HCT116 (cell line): ENCODE data around the gene ADGRB2.

Experiments used
- EZH2phosphoT487 ChIP-seq: fragments of 200-600 bp; IDR thresholded peaks from 2 replicates; pipeline ENCODE4 v1.6.1; 2018; ENCODE audit warnings: antibody characterized with exemption, borderline replicate concordance
- POLR2A ChIP-seq: IDR thresholded peaks from 2 replicates; pipeline ENCODE4 v1.7.0; 2011; ENCODE audit warnings: borderline replicate concordance; ENCODE audit not compliant: insufficient read depth, insufficient read length; ENCODE audit errors: extremely low read depth
- POLR2AphosphoS5 ChIP-seq: IDR thresholded peaks from 2 replicates; pipeline ENCODE4 v1.6.1; 2011; ENCODE audit warnings: mild to moderate bottlenecking, low read depth, low read length, moderate library complexity
- RAD21 ChIP-seq: IDR thresholded peaks from 2 replicates; pipeline ENCODE4 v1.6.1; 2012; ENCODE audit warnings: low read depth, mild to moderate bottlenecking
- TF ChIP-seq, protein P1 (sequence below), 3 experiments: fragments of 200-600 bp in 1 of 3; sonication (generic) in 1 of 3; IDR thresholded peaks in 2 of 3; conservative IDR thresholded peaks in 1 of 3; 2 replicates each; pipeline ENCODE4 v1.5.1; 2012 to 2017; ENCODE audit warnings: low read depth in 2 of 3, low read length in 2 of 3, antibody characterized with exemption in 1 of 3, borderline replicate concordance in 1 of 3, control low read depth in 1 of 3, mild to moderate bottlenecking in 1 of 3, mixed read lengths in 1 of 3, mixed run types in 1 of 3, moderate library complexity in 1 of 3; ENCODE audit not compliant: insufficient read depth in 1 of 3
- TF ChIP-seq, protein P2 (sequence below): IDR thresholded peaks from 2 replicates; pipeline ENCODE4 v1.6.1; 2011; ENCODE audit warnings: mild to moderate bottlenecking, low read length, moderate library complexity; ENCODE audit not compliant: insufficient replicate concordance; ENCODE audit errors: extremely low read depth

DNA sequence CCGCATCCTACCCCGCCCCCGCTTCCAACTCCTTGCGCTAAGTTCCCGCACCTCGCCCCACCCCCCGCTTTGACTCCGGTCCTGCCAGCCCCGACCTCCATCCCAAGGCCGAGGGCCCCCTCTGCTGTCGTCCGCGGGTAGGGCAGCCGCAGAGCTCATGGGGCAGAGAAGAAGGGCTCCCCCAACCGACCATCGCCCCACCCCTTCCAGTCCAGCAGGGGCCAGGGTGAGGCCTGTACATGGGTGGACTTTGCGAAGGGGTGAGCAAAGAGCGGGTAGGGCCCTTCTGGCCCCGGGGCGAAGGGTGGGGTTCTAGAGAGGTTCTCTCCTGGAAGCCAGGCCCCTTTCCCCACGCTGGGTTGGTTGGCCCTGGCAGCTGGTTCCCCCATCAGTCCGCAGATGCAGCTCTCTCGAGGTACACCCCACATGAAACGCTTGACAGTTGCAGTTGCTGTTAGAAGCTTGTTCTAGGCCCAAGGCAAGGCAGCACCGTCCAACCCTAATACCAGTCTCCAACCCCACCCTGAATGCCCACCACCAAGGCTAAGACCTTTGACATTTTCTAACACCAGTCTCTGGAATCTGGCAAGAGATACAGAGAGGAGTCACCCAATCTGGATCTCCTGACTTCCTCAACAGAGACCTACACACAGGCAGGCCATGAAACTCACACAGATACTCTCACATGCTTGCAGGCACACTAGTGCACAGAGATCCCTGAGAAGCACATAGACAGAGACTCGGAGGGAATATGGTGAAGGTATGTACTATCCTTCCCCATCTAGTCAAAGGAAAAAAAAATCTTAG is 25.3 kb upstream of the ADGRB2 start:
- TF ChIP-seq POLR2A = no peak
- TF ChIP-seq POLR2AphosphoS5 = no peak
- peak; percentile 98 for TF ChIP-seq RAD21
- TF ChIP-seq, protein P1, sequence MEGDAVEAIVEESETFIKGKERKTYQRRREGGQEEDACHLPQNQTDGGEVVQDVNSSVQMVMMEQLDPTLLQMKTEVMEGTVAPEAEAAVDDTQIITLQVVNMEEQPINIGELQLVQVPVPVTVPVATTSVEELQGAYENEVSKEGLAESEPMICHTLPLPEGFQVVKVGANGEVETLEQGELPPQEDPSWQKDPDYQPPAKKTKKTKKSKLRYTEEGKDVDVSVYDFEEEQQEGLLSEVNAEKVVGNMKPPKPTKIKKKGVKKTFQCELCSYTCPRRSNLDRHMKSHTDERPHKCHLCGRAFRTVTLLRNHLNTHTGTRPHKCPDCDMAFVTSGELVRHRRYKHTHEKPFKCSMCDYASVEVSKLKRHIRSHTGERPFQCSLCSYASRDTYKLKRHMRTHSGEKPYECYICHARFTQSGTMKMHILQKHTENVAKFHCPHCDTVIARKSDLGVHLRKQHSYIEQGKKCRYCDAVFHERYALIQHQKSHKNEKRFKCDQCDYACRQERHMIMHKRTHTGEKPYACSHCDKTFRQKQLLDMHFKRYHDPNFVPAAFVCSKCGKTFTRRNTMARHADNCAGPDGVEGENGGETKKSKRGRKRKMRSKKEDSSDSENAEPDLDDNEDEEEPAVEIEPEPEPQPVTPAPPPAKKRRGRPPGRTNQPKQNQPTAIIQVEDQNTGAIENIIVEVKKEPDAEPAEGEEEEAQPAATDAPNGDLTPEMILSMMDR (IDR thresholded peaks at IDR 0.05 in 2 of 3, conservative IDR thresholded peaks at IDR 0.05 in 1 of 3; ENCODE audit: borderline replicate concordance in 1 of 3, insufficient read depth in 1 of 3, low read depth in 2 of 3, low read length in 2 of 3) = peak; percentile 91 to 98 (median 92)
- TF ChIP-seq, protein P2, sequence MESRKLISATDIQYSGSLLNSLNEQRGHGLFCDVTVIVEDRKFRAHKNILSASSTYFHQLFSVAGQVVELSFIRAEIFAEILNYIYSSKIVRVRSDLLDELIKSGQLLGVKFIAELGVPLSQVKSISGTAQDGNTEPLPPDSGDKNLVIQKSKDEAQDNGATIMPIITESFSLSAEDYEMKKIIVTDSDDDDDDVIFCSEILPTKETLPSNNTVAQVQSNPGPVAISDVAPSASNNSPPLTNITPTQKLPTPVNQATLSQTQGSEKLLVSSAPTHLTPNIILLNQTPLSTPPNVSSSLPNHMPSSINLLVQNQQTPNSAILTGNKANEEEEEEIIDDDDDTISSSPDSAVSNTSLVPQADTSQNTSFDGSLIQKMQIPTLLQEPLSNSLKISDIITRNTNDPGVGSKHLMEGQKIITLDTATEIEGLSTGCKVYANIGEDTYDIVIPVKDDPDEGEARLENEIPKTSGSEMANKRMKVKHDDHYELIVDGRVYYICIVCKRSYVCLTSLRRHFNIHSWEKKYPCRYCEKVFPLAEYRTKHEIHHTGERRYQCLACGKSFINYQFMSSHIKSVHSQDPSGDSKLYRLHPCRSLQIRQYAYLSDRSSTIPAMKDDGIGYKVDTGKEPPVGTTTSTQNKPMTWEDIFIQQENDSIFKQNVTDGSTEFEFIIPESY = no peak
- no peak for TF ChIP-seq EZH2phosphoT487
